NB4 (cell line): ENCODE data around the gene CAT.

ENCODE experiments used
- MYC ChIP-seq: IDR thresholded peaks from 2 replicates; pipeline ENCODE4 v1.6.1; 2011; ENCODE audit warnings: low read depth, low read length
- POLR2A ChIP-seq: IDR thresholded peaks from 2 replicates; pipeline ENCODE4 v1.6.1; 2011; ENCODE audit warnings: mild to moderate bottlenecking; ENCODE audit not compliant: insufficient read length; ENCODE audit errors: extremely low read depth
- TF ChIP-seq, protein P1 (sequence below): IDR thresholded peaks from one replicate; pipeline ENCODE4 v1.5.1; 2012; ENCODE audit warnings: low read depth, low read length
- TF ChIP-seq, protein P2 (sequence below): IDR thresholded peaks from 2 replicates; pipeline ENCODE4 v1.6.1; 2011; ENCODE audit warnings: low read depth, low read length

DNA sequence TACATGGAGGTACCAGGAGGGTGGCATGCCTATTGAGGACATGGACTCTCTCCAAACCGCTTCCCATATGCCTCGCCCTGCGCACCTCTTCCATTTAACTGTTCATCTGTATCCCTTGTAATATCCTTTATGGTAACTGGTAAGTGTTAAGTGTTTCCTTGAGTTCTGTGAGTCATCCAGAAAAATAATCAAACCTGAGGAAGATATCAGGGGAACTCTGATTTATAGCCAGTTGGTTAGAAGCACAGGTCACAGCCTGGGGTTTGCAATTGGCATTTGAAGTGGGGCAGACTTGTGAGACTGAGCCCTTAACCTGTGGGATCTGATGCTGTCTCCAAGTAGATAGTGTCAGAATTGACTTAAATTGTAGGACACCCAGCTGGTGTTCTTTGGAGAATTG lies 27.6 kb upstream of the CAT start:
- TF ChIP-seq, protein P1, sequence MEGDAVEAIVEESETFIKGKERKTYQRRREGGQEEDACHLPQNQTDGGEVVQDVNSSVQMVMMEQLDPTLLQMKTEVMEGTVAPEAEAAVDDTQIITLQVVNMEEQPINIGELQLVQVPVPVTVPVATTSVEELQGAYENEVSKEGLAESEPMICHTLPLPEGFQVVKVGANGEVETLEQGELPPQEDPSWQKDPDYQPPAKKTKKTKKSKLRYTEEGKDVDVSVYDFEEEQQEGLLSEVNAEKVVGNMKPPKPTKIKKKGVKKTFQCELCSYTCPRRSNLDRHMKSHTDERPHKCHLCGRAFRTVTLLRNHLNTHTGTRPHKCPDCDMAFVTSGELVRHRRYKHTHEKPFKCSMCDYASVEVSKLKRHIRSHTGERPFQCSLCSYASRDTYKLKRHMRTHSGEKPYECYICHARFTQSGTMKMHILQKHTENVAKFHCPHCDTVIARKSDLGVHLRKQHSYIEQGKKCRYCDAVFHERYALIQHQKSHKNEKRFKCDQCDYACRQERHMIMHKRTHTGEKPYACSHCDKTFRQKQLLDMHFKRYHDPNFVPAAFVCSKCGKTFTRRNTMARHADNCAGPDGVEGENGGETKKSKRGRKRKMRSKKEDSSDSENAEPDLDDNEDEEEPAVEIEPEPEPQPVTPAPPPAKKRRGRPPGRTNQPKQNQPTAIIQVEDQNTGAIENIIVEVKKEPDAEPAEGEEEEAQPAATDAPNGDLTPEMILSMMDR, result no peak
- TF ChIP-seq POLR2A (no peak), MYC (no peak)
- TF ChIP-seq, protein P2, sequence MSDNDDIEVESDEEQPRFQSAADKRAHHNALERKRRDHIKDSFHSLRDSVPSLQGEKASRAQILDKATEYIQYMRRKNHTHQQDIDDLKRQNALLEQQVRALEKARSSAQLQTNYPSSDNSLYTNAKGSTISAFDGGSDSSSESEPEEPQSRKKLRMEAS, result no peak
